Activated naive CD8-positive, alpha-beta T cell treated with anti-CD3 and anti-CD28 coated beads, Interleukin-2, amount 10 ng/mL, durations not matched to agents 7 days and 5 days (primary cell): ENCODE data around the gene TMEM51. TPM values are rescaled to one million over a fixed set of nuclear protein-coding genes. Genes with fewer than 3 reads are reported as not detected.
A peak's percentile ranks its signal among the peaks of the same experiment; 100 is the strongest.

Source experiments
- ATAC-seq: fragments of 150-1000 bp; cut with Tn5 transposase; one replicate; pipeline ENCODE4 v1.10.0; 2021; ENCODE audit warnings: low read depth, moderate library complexity
- POLR2A ChIA-PET: fragments of 350-600 bp; sonication (Branson Sonifier 250); formaldehyde crosslinking; loops from one replicate; lab custom pipeline; 2021; ENCODE audit warnings: antibody characterized with exemption; lab: Charles Lee
- DNase-seq: peaks from one replicate; pipeline ENCODE4 v3.0.0; 2021
- H3K27ac Mint-ChIP-seq: one replicate; pipeline ENCODE4 v1.8.0; 2022; ENCODE audit warnings: mild to moderate bottlenecking, mixed read lengths
- H3K27me3 Mint-ChIP-seq: one replicate; pipeline ENCODE4 v1.8.0; 2022; ENCODE audit warnings: mild to moderate bottlenecking, moderate library complexity, mixed read lengths
- H3K36me3 Mint-ChIP-seq: one replicate; pipeline ENCODE4 v1.8.0; 2021; ENCODE audit warnings: mild to moderate bottlenecking, mixed read lengths
- H3K4me1 Mint-ChIP-seq: one replicate; pipeline ENCODE4 v1.8.0; 2021; ENCODE audit warnings: mixed read lengths
- H3K4me3 Mint-ChIP-seq: one replicate; pipeline ENCODE4 v1.8.0; 2022; ENCODE audit warnings: mild to moderate bottlenecking, moderate library complexity, mixed read lengths
- H3K9me3 Mint-ChIP-seq: one replicate; pipeline ENCODE4 v1.8.0; 2021; ENCODE audit warnings: mixed read lengths
- total RNA-seq, 2 experiments: library from RNA; stranded (reverse); gene quantifications; one replicate each; pipeline ENCODE4 v1.2.3, GENCODE V29; 2021

Gene TMEM51
- total RNA-seq, 2 experiments from 2014 or later, result 0.57 to 0.80 TPM

DNA sequence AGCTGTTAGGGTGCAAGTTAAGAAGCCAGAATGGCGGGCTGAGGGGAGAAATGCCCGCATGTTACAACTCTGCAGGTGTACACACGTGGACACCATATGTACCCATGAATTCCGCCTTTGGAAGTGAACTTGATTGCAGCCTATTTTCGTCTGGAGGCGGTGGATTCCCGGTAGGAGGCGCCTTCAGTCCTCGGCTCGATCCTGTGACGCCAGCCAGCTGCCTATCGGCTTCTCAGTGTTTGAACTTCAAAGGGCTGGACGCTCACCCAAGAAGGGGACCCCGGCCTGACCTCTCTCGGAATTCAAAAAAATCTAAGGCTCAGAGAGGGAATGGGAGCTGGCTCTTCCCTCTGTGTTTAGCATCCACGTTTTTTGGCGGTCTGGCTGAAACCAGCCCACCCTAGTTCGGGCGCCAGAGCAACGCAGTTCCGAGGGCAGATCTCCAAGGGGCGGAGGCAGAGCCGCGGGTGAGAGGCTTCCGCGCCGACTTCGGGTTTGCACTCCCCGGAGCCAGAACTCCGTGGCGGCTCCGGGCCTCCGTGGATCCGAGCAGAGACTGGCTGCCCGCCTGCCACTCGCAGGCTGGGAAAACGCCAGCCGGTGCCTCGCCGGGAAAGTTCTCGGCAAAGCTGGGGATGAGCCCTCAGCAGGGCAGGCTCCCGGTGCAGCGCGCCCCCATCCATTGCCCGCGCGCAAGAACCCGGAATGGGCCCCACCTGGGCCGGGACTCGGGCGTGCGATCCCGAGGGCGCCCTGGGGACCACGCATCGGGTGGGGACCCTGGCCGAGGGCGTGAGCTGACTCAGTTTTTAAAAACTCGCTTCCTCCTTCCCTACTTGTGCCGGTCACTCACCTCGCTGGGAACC lies 996 bp upstream of the TMEM51 start:
- no peak overlapping the region for H3K27ac Mint-ChIP-seq
- POLR2A ChIA-PET, result no interaction called here
- H3K9me3 Mint-ChIP-seq, result peaks cover 4% of the 10 kb centered on the region
- peak overlapping the region; percentile 76 for H3K4me3 Mint-ChIP-seq
- peak; percentile 47 for DNase-seq
- no peaks in the 10 kb centered on the region for H3K36me3 Mint-ChIP-seq
- H3K27me3 Mint-ChIP-seq, result peaks cover 65% of the 10 kb centered on the region
- H3K4me1 Mint-ChIP-seq, result peaks cover 21% of the 10 kb centered on the region
- ATAC-seq, result peak; percentile 28

DNA sequence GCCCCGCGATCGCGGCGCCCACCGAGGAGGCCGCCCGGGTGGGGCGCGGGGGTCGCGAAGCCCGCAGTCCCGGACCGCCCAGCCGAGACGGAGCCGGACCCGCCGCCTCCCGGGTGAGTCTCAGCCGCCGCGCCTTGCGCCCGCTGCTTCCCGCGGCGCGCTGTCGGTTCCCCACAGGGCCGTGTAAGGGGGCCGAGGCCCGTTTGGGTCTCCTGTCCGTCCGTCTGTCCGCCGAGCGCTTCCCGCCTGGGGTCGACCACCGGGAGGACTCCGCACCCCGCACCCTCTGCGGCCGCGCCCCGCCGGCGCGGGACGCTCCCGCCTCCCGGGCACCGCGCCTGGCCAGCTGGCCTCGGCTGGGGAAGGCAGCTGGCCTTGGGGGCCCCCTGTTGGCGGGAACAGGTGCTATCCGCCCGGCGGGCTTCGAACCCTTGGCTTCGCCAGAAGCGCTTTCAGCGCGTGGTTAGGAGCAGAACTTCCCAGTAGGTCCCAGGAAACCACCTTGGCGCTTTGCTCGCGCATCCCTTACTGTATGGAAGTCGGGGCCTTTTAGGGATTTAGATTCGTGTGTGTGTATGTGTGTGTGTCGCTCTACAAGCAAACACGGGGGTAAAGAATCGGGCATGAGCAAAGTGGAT lies 414 bp downstream of the TMEM51 start:
- peak; percentile 68 for DNase-seq
- peaks cover 4% of the 10 kb centered on the region for H3K9me3 Mint-ChIP-seq

DNA sequence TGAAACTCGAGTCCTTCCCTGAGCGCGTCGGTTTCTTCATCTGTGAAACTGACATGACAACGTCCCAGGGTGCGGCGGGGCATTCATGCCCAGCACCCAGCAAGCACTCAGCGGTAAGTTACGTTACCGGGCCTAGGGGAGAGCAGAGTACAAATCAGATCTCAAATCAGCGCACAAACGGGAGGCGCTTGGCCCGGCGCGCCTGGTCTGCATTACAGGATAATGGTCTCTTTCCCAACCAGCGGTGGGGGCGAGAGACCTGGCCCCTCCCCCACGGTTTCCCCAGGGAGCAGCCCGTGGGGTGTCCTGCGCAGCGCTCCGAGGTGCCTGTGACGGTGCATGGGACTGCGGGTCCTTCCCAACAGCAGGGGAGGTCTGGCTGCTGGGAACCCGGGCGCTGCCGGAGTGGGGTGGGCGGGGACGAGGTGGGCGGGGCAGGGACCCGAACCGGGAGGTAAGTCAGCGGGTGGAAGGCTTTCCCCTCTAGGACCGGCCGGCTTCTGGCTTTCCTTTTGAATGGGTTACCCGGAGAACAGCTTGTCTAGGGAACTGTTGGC lies 1.0 kb downstream of the TMEM51 start:
- POLR2A ChIA-PET, result no interaction called here
- ATAC-seq (no peak), DNase-seq (no peak)
- Mint-ChIP-seq H3K27ac (no peak overlapping the region), H3K4me1 (peaks cover 27% of the 10 kb centered on the region), H3K9me3 (peaks cover 4% of the 10 kb centered on the region), H3K27me3 (peaks cover 51% of the 10 kb centered on the region), H3K4me3 (peak overlapping the region; percentile 60), H3K36me3 (no peaks in the 10 kb centered on the region)

More for the DNA sequence above, 414 bp downstream of the TMEM51 start:
- Mint-ChIP-seq H3K27ac (no peak overlapping the region), H3K4me1 (peaks cover 27% of the 10 kb centered on the region), H3K4me3 (peak overlapping the region; percentile 60), H3K27me3 (peaks cover 56% of the 10 kb centered on the region), H3K36me3 (no peaks in the 10 kb centered on the region)
- POLR2A ChIA-PET, result no interaction called here
- ATAC-seq, result peak; percentile 13

DNA sequence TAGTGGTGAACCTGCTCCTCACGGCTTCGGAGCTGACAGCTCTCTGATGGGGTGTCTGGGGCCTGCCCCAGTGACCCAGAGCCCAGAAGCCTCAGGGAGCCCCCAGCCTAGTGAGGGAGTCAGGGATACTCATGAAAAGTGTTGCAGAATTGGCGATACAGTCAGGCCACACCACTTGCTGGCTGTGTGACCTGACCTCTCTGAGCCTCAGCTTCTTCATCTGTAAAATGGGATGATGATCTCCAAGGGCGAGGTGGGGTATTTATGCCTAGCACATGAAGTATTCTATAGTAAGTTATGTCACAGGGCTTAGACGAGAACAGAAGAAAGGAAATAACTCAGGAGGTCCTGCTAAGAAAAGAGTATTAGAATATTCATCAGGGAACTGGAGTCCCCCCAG lies 1.6 kb downstream of the TMEM51 start:
- Mint-ChIP-seq H3K4me3 (no peak overlapping the region), H3K27me3 (peaks cover 45% of the 10 kb centered on the region), H3K36me3 (no peaks in the 10 kb centered on the region), H3K27ac (no peak overlapping the region), H3K4me1 (peaks cover 27% of the 10 kb centered on the region), H3K9me3 (peaks cover 4% of the 10 kb centered on the region)
- DNase-seq, result no peak
- POLR2A ChIA-PET, result no interaction called here
- ATAC-seq, result no peak

DNA sequence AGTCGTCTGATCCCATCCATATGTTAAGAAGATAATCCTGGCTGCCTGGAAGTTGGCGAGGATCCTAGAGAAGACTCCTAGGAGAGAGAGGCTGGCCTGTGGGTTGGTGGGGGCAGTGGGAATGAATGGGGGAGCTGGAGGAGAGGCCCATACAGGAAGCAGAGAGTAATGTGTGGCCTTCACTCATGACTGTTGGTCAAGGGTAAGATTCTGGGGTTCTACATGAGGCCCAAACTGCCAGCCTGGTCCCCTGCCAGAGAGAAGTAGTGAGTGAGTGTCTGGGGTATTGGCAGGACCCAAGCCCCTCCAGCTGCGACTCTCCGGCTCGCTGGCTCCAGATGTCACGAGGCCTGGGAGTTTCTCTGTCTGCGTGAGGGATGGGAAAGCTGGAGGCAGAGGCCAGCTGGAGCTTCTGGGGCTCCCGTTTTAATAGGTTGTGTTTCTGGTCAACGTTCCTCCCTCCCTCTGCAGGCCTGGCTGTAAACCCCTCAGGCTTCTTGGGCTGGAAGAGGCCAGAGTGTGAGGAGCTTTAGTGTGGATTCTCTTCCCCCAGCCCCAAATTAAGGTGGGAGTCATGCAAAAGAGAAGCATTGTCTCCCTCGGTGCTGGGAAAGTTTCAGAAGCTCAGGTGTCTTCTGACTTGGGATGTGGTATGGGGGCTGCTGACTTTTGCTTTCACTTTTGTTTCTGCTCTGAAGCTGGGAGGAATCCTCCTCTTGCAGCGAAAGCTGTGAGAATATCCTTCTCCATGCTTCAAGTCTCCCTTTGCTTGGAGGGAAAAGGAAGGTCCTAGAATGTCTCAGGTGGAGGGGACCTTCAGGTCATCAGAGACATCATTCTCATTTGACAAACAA lies 2.6 kb downstream of the TMEM51 start:
- DNase-seq, result no peak
- POLR2A ChIA-PET, result interaction anchor here (1.2 to 1.3 kb wide), 2 partner anchors 27 to 44 kb away, joined by 3 to 4 read pairs; no protein-coding TSS in a partner anchor
- Mint-ChIP-seq H3K27me3 (peaks cover 38% of the 10 kb centered on the region), H3K4me1 (peaks cover 27% of the 10 kb centered on the region), H3K9me3 (no peaks in the 10 kb centered on the region), H3K36me3 (no peaks in the 10 kb centered on the region), H3K27ac (peak overlapping the region; percentile 65), H3K4me3 (peak overlapping the region; percentile 9)
- no peak for ATAC-seq

DNA sequence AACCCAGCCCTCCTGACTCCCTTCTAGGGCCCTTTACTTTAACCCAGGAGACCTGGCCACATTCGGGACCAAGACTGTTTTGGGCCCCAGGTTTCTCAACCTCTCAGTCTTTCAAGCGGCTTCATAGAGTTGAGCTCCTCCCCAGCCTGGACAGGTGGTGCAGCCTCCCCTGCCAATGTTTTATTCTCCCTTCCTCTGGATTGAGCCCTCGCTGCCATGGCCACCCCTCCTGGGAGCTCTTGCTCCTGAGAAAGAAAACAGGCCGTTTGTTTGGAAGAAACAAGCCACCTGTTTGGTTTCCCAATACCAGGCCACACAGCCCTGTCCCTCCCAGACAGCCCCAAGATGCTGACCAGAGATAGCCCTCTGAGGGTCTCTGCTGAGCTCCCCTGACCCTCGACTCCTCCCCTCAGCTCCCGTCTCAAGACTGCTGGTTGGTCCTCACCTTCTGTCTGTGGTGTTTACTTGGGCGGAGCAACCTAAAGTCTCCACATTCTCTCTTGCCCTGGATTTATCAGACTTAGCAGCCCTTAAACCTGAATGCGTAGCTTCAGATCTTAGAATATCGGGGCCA lies 3.3 kb downstream of the TMEM51 start:
- Mint-ChIP-seq H3K36me3 (no peaks in the 10 kb centered on the region), H3K9me3 (no peaks in the 10 kb centered on the region), H3K27me3 (peaks cover 35% of the 10 kb centered on the region), H3K4me3 (peak overlapping the region; percentile 9), H3K4me1 (peaks cover 27% of the 10 kb centered on the region), H3K27ac (peak overlapping the region; percentile 65)
- no peak for DNase-seq
- POLR2A ChIA-PET, result interaction anchor here (1.2 to 1.4 kb wide), 3 partner anchors 15 to 45 kb away, joined by 3 to 4 read pairs (median 3); no protein-coding TSS in a partner anchor
- no peak for ATAC-seq

DNA sequence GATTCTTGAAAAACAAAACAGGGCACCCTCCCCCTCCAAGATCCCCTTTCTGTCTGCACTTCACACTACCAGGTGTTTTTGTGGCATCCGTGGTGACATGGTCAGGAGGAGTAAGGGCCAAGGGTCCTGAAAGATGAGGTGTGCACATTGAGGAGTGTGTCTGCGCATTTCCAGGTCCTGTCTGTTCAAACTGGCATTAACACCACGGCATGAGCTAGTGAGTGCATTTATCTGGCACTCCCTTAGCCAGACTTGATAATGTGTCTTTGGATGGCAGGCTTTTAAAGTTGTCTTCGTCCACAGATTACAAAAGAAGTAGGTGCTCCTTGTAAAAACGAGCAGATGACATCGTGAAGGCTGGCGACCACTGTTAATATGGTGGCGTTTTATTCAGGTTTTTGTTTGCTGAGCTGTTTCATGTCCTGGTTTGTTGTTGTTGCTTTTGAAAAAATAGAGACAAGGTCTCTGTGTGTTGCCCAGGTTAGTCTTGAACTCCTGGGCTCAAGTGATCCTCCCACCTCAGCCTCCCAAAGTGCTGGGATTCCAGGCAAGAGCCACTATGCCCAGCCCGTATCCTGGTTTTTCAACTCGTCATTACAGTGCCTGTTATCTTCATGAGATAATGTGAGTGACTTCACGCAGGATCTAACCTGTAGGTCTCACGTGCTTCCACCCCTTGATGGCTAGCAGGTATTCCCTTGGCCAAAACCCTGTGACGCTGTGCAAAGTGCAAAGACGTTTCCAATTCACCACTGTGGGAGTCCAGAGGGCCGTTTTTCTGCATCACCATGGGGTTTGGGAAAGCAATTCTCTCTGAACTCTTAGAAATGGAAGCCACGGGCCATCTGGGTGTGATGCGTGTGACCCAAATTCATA lies 4.2 kb downstream of the TMEM51 start:
- no peak for DNase-seq
- POLR2A ChIA-PET, result interaction anchor here (1.4 kb wide), 1 partner anchor 14 kb away, joined by 3 read pairs; no protein-coding TSS in a partner anchor
- Mint-ChIP-seq H3K9me3 (no peaks in the 10 kb centered on the region), H3K4me1 (peaks cover 27% of the 10 kb centered on the region), H3K4me3 (no peak overlapping the region), H3K27ac (no peak overlapping the region), H3K27me3 (peaks cover 28% of the 10 kb centered on the region), H3K36me3 (no peaks in the 10 kb centered on the region)
- no peak for ATAC-seq

DNA sequence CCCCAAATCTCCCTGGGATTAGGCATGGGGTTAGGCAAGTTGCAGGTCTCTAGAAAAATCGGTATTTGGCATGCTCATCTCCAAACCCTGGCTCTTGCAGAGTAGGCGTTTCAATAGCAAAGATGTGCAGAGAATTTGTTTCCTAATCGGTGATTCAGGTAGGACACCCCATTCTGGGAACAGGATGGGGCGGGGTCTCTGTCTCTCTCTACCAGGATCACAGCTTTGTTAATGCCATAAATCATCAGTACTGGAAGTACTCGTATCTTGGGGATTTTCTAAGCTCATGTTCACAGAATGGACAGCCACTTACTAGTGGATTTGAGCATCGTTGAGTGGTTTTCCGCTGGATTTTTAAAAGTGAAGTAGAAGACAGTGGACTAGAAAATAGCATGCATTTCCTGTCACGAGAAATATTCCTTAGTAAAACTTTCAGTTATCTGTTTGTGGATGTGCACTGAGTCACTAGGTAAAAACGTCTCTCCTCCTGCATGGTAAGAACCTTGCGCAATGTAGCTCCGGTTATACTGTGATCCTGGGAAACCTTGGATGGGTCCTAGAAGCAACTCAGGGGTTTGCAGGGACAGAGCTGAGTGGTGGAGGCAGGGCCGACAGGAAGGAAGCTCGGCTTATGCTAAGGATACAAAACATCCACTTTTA lies 5.1 kb downstream of the TMEM51 start:
- no peak overlapping the region for H3K27ac Mint-ChIP-seq
- DNase-seq (no peak), ATAC-seq (no peak)
- H3K4me1 Mint-ChIP-seq, result peaks cover 27% of the 10 kb centered on the region
- no peak overlapping the region for H3K4me3 Mint-ChIP-seq
- no peaks in the 10 kb centered on the region for H3K9me3 Mint-ChIP-seq
- POLR2A ChIA-PET, result interaction anchor here (1.4 kb wide), 1 partner anchor 13 kb away, joined by 3 read pairs; no protein-coding TSS in a partner anchor
- H3K27me3 Mint-ChIP-seq, result peaks cover 32% of the 10 kb centered on the region
- H3K36me3 Mint-ChIP-seq, result no peaks in the 10 kb centered on the region

DNA sequence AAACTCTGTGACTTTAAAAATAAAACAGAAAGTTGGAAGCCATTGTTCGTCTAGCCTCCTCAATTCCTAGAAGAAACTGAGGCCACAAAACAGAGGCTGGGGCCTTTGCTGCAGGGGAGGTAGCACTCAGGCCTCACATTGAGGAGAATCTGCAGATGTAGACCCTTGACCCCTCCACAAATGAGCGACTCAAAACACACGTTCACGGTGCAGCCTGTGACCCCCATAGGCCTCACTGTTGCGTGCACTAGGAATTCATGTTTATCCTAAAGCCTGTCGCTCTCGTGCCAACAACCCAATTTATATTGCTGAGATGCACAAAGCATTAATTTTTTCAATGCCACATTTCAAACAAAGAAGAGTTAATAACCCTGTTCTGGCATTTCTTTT lies 5.6 kb downstream of the TMEM51 start:
- Mint-ChIP-seq H3K27ac (no peak overlapping the region), H3K4me3 (no peak overlapping the region), H3K36me3 (no peaks in the 10 kb centered on the region), H3K9me3 (no peaks in the 10 kb centered on the region), H3K4me1 (peaks cover 27% of the 10 kb centered on the region), H3K27me3 (peaks cover 31% of the 10 kb centered on the region)
- no peak for ATAC-seq
- DNase-seq, result no peak
- POLR2A ChIA-PET, result no interaction called here

DNA sequence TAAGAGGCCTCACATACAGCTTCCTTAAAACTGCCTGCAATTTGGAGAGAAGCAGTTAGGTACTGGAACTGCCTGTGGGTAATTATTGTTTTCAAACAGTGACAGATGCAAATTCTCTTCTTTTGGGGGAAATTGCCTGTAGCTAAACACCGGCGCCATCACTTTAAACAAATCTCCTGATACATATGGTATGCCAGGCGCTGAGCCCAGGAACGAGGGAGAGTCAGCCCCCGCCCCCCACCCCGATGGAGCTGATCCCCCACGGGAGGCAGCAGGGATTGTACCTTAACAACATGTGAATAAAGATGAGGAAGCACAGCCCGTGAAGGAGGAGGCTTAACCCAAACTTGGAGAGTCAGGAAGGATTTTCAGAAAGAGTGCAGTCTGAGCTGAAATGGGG lies 7.1 kb downstream of the TMEM51 start:
- Mint-ChIP-seq H3K4me3 (no peak overlapping the region), H3K27me3 (peaks cover 21% of the 10 kb centered on the region), H3K4me1 (peaks cover 20% of the 10 kb centered on the region), H3K27ac (no peak overlapping the region), H3K9me3 (no peaks in the 10 kb centered on the region), H3K36me3 (no peaks in the 10 kb centered on the region)
- no peak for ATAC-seq
- POLR2A ChIA-PET, result no interaction called here
- no peak for DNase-seq

DNA sequence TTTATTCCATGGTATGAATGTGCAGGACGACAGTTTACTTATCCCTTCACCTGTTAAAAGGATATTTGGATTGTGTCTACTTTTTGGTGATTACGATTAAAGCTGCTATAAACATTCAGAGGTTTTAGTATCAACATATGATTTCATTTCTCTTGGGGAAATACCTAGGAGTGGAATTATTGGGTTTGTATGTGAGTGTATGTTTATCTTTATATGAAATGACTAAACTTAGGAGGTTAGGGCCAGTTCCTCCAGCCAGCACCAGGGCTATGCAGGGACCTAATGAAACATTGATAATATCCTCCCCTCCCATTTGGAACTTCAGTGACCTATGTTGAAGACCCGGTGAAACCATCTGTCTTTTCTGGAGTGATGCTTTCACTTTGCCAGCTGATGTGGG lies 13.8 kb downstream of the TMEM51 start:
- no peak for ATAC-seq
- POLR2A ChIA-PET, result interaction anchor here (0.7 kb wide), 1 partner anchor 132 kb away, joined by 3 read pairs; no protein-coding TSS in a partner anchor
- peaks cover 21% of the 10 kb centered on the region for H3K27me3 Mint-ChIP-seq
- no peak for DNase-seq
- H3K4me3 Mint-ChIP-seq, result no peak overlapping the region
- H3K4me1 Mint-ChIP-seq, result no peaks in the 10 kb centered on the region
- no peaks in the 10 kb centered on the region for H3K9me3 Mint-ChIP-seq
- no peaks in the 10 kb centered on the region for H3K36me3 Mint-ChIP-seq
- no peak overlapping the region for H3K27ac Mint-ChIP-seq
